Liver (tissue), 9 donors: ENCODE data around the gene DOCK1. TPM values are rescaled to one million over a fixed set of nuclear protein-coding genes. Genes with fewer than 3 reads are reported as not detected.

Source experiments
- DNase-seq: peaks from one replicate; pipeline ENCODE4 v3.0.0-alpha.2; 2017; ENCODE audit warnings: low spot score
- H3K27ac ChIP-seq, 2 donors: one replicate each; pipeline ENCODE4 v1.7.0; 2013; ENCODE audit warnings: inconsistent platforms in 2 of 2, low read length in 2 of 2, control low read depth in 1 of 2, low read depth in 1 of 2, mild to moderate bottlenecking in 1 of 2
- H3K27me3 ChIP-seq, 4 donors: one replicate each; pipeline versions ENCODE4 v1.6.1 to v1.7.0; 2013; ENCODE audit warnings: low read length in 3 of 4, inconsistent platforms in 1 of 4, mild to moderate bottlenecking in 1 of 4, moderate library complexity in 1 of 4; ENCODE audit not compliant: control insufficient read depth in 4 of 4, insufficient read depth in 4 of 4
- H3K36me3 ChIP-seq, 4 donors: one replicate each; pipeline versions ENCODE4 v1.6.1 to v1.7.0; 2013; ENCODE audit warnings: low read length in 3 of 4, mild to moderate bottlenecking in 3 of 4, low read depth in 1 of 4, moderate library complexity in 1 of 4; ENCODE audit not compliant: control insufficient read depth in 4 of 4, insufficient read depth in 3 of 4
- H3K4me1 ChIP-seq, 4 donors: one replicate each; pipeline versions ENCODE4 v1.6.1 to v1.7.0; 2013; ENCODE audit warnings: low read length in 3 of 4, mild to moderate bottlenecking in 3 of 4, moderate library complexity in 1 of 4; ENCODE audit not compliant: control insufficient read depth in 4 of 4, insufficient read depth in 4 of 4
- H3K4me3 ChIP-seq, 3 donors: one replicate each; pipeline versions ENCODE4 v1.6.1 to v1.7.0; 2013; ENCODE audit warnings: low read length in 3 of 3, control low read depth in 1 of 3, low read depth in 1 of 3, mild to moderate bottlenecking in 1 of 3
- H3K9ac ChIP-seq, 2 donors: one replicate each; pipeline ENCODE4 v1.7.0; 2013; ENCODE audit warnings: low read length in 2 of 2, mild to moderate bottlenecking in 2 of 2, moderate library complexity in 2 of 2, control low read depth in 1 of 2, low read depth in 1 of 2
- H3K9me3 ChIP-seq, 4 donors: one replicate each; pipeline versions ENCODE4 v1.6.1 to v1.7.0; 2013; ENCODE audit warnings: low read length in 3 of 4; ENCODE audit not compliant: control insufficient read depth in 4 of 4
- ATF3 ChIP-seq: IDR thresholded peaks from 2 replicates; pipeline ENCODE4 v1.6.1; 2016; ENCODE audit warnings: antibody characterized with exemption
- EGR1 ChIP-seq, 2 donors: IDR thresholded peaks; 2 replicates each; pipeline ENCODE4 v1.6.1; 2016 to 2018; ENCODE audit warnings: antibody characterized with exemption in 2 of 2, low read depth in 2 of 2
- FOXA1 ChIP-seq: IDR thresholded peaks from 2 replicates; pipeline ENCODE4 v1.6.1; 2016; ENCODE audit warnings: antibody characterized with exemption
- FOXA2 ChIP-seq: IDR thresholded peaks from 2 replicates; pipeline ENCODE4 v1.6.1; 2016; ENCODE audit warnings: antibody characterized with exemption
- GABPA ChIP-seq, 2 donors: IDR thresholded peaks in 1 of 2; conservative IDR thresholded peaks in 1 of 2; 2 replicates each; pipeline ENCODE4 v1.6.1; 2016; ENCODE audit warnings: antibody characterized with exemption in 2 of 2, mild to moderate bottlenecking in 1 of 2, moderate library complexity in 1 of 2
- HNF4A ChIP-seq, 2 donors: conservative IDR thresholded peaks; 2 replicates each; pipeline ENCODE4 v1.6.1; 2016; ENCODE audit warnings: antibody characterized with exemption in 2 of 2, mild to moderate bottlenecking in 2 of 2
- HNF4G ChIP-seq: IDR thresholded peaks from 2 replicates; pipeline ENCODE4 v1.6.1; 2016; ENCODE audit warnings: antibody characterized with exemption
- NR2F2 ChIP-seq: IDR thresholded peaks from 2 replicates; pipeline ENCODE4 v1.6.1; 2016; ENCODE audit warnings: antibody characterized with exemption
- RXRA ChIP-seq, 2 donors: IDR thresholded peaks; 2 replicates each; pipeline ENCODE4 v1.6.1; 2017 to 2018; ENCODE audit warnings: antibody characterized with exemption in 2 of 2, mild to moderate bottlenecking in 1 of 2
- SP1 ChIP-seq: IDR thresholded peaks from 2 replicates; pipeline ENCODE4 v1.6.1; 2018; ENCODE audit warnings: antibody characterized with exemption, mild to moderate bottlenecking
- TAF1 ChIP-seq: conservative IDR thresholded peaks from 2 replicates; pipeline ENCODE4 v1.6.1; 2016; ENCODE audit warnings: antibody characterized with exemption, mild to moderate bottlenecking
- YY1 ChIP-seq: IDR thresholded peaks from 2 replicates; pipeline ENCODE4 v1.6.1; 2016; ENCODE audit warnings: antibody characterized with exemption, mild to moderate bottlenecking
- WGBS: extraction: QIAGEN DNeasy Blood & Tissue Kit; methylation state at CpG from one replicate; pipeline ENCODE4 v1.1.7; 2013; 5-methylcytosine and 5-hydroxymethylcytosine counted together
- polyA plus RNA-seq, 2 donors: library from polyadenylated mRNA; stranded (reverse) in 1 of 2; unstranded in 1 of 2; fragments of 200-250 nt in 1 of 2; fragments of >200 nt in 1 of 2; fragmentation: Nextera tagmentation in 1 of 2; extraction: Ambion mirVana in 1 of 2; gene quantifications; one replicate each; pipeline versions ENCODE4 v1.2.1 to v1.2.3, GENCODE V29; 2013 to 2015
- total RNA-seq, 2 donors: library from RNA; depleted of rRNA; stranded (reverse); fragments of >200 nt; gene quantifications; one replicate each; pipeline ENCODE4 v1.2.3, GENCODE V29; 2014
- donor health status: healthy.
- donor health status: healthy.
- donor health status: healthy.
- donor health status: healthy.
- donor health status: healthy.

The DOCK1 gene
- 10 to 100 TPM; 10.0 to 28.8 TPM for total RNA-seq
- polyA plus RNA-seq, result 1 to 10 TPM; 3.8 to 8.2 TPM

GRCh38 chr10:126904818-126905701, at the start of gene DOCK1:
Gene DOCK1, plus strand, starts transcription at chr10:126905428. Its CDS starts 90 bp downstream, at chr10:126905518.
- 2% methylated on average over 108 of the region's 108 CpGs for WGBS
- Histone ChIP-seq H3K36me3 (no peaks in the 10 kb centered on the region), H3K9me3 (no peaks in the 10 kb centered on the region), H3K27me3 (no peaks in the 10 kb centered on the region), H3K9ac (peak within 1 kb of the TSS in 1 of 2 donors; percentile 10), H3K4me1 (peaks cover 2 to 16% (median 9%) of the 10 kb centered on the region in 4 donors), H3K27ac (peak within 1 kb of the TSS; percentile 5 to 32), H3K4me3 (peak within 1 kb of the TSS; percentile 51 to 94 (median 64))
- TF ChIP-seq ATF3 (no peak), NR2F2 (no peak), HNF4A (conservative IDR thresholded peaks at IDR 0.05) (no peak), YY1 (peak; percentile 91), GABPA (IDR thresholded peaks at IDR 0.05 in 1 of 2, conservative IDR thresholded peaks at IDR 0.05 in 1 of 2) (no peak)
- DNase-seq, result peak; percentile 44

- Histone ChIP-seq H3K9me3 (peaks cover 0 to 7% (median 4%) of the 10 kb centered on the region in 4 donors), H3K9ac (no peak overlapping the region), H3K4me1 (no peaks in the 10 kb centered on the region), H3K27ac (no peak overlapping the region), H3K27me3 (peaks cover 0 to 2% (median 0%) of the 10 kb centered on the region in 4 donors), H3K36me3 (no peaks in the 10 kb centered on the region), H3K4me3 (no peak overlapping the region)
- TF ChIP-seq ATF3 (no peak), FOXA2 (no peak), YY1 (no peak), TAF1 (no peak), RXRA (IDR thresholded peaks at IDR 0.05) (no peak), SP1 (no peak)
- 85% methylated on average over 8 of the region's 8 CpGs for WGBS
- no peak for DNase-seq
Measured at GRCh38 chr10:126857178-126857806, 47.9 kb upstream of the DOCK1 start.

- no peaks in the 10 kb centered on the region for H3K9me3 ChIP-seq
- H3K36me3 ChIP-seq, result no peaks in the 10 kb centered on the region
- no peaks in the 10 kb centered on the region for H3K27me3 ChIP-seq
- TF ChIP-seq YY1 (no peak), GABPA (IDR thresholded peaks at IDR 0.05 in 1 of 2, conservative IDR thresholded peaks at IDR 0.05 in 1 of 2) (no peak), EGR1 (IDR thresholded peaks at IDR 0.05; ENCODE audit: low read depth in 2 of 2) (no peak), FOXA1 (no peak), FOXA2 (no peak), HNF4G (no peak), HNF4A (conservative IDR thresholded peaks at IDR 0.05) (no peak)
- no peak overlapping the region for H3K9ac ChIP-seq
- 79% methylated on average over 9 of the region's 9 CpGs for WGBS
- no peak for DNase-seq
- no peak overlapping the region for H3K4me3 ChIP-seq
- H3K4me1 ChIP-seq, result no peaks in the 10 kb centered on the region
- no peak overlapping the region for H3K27ac ChIP-seq
Measured at GRCh38 chr10:126867567-126868365, 37.5 kb upstream of the DOCK1 start.
